ENCODE results near the gene PANK3. TPM values are rescaled to one million over a fixed set of nuclear protein-coding genes. Genes with fewer than 3 reads are reported as not detected.
A peak's percentile ranks its signal among the peaks of the same experiment; 100 is the strongest.

The PANK3 gene
- total and polyA plus RNA-seq, 9 of the 15 experiments (the other 6 are each of a cell fraction or from before 2014, with no cell fraction given) = 5.9 to 50.4 (median 29.7) TPM

GRCh38 chr5:168527756-168528295, 51.3 kb downstream of the PANK3 start:
- Histone ChIP-seq H2AFZ (ENCODE audit: low read depth, low read length) (no peak overlapping the region), H4K20me1 (replicated peaks; ENCODE audit: control insufficient read depth, insufficient read depth, low read length) (no peaks in the 10 kb centered on the region), H3K4me2 (ENCODE audit: insufficient read depth, low read length) (no peak overlapping the region), H3K27ac (ENCODE audit: extremely low read depth, low read depth, low read length) (no peak overlapping the region), H3K79me2 (ENCODE audit: control insufficient read depth, insufficient read depth, low read length) (no peaks in the 10 kb centered on the region), H3K36me3 (ENCODE audit: control insufficient read depth, insufficient read depth, low read length) (no peaks in the 10 kb centered on the region), H3K4me3 (no peak overlapping the region), H3K27me3 (ENCODE audit: control insufficient read depth in 2 of 2, insufficient read depth in 2 of 2, low read length in 2 of 2) (peaks cover 0 to 16% of the 10 kb centered on the region in 2 experiments; a peak in 3 of 5 replicates), H3K9ac (ENCODE audit: insufficient read depth in 1 of 2, low read depth in 2 of 2, low read length in 2 of 2) (no peak overlapping the region), H3K4me1 (replicated peaks in 1 of 2; ENCODE audit: control insufficient read depth in 2 of 2, insufficient read depth in 2 of 2, low read length in 2 of 2) (no peaks in the 10 kb centered on the region), H3K9me1 (ENCODE audit: control insufficient read depth, insufficient read depth, low read length) (no peaks in the 10 kb centered on the region), H3K9me3 (replicated peaks; ENCODE audit: control insufficient read depth, insufficient read depth, low read depth, low read length) (no peaks in the 10 kb centered on the region)
- FAIRE-seq (no peak), ATAC-seq (no peak), DNase-seq (ENCODE audit: extremely low read depth in 1 of 4, low spot score in 3 of 4) (no peak)
- ChIA-PET POLR2A (no interaction called here), CTCF (ENCODE audit: low intra/inter-chr PET ratio) (no interaction called here)
- WGBS (ENCODE audit: insufficient coverage, low coverage, missing lambda C conversion rate) = 8% methylated on average over 4 of the region's 4 CpGs
- in situ Hi-C loops (cut with MboI) = no loop called here
- no TSS peak for BruUV-seq (replicated peaks)
- TF ChIP-seq PHTF2 (CRISPR knock-in tag; IDR thresholded peaks at IDR 0.05) = no peak
- TF ChIP-seq, protein P1, sequence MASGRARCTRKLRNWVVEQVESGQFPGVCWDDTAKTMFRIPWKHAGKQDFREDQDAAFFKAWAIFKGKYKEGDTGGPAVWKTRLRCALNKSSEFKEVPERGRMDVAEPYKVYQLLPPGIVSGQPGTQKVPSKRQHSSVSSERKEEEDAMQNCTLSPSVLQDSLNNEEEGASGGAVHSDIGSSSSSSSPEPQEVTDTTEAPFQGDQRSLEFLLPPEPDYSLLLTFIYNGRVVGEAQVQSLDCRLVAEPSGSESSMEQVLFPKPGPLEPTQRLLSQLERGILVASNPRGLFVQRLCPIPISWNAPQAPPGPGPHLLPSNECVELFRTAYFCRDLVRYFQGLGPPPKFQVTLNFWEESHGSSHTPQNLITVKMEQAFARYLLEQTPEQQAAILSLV (tag; IDR thresholded peaks at IDR 0.05) = no peak
- peak; percentile 77; the same call in 1 of the 2 replicates for TF ChIP-seq ZNF134 (CRISPR knock-in tag; conservative IDR thresholded peaks at IDR 0.05)
- TF ChIP-seq SUPT5H (IDR thresholded peaks at IDR 0.05) = no peak
- intact Hi-C loops (cut with micrococcal nuclease) = no loop called here

DNA sequence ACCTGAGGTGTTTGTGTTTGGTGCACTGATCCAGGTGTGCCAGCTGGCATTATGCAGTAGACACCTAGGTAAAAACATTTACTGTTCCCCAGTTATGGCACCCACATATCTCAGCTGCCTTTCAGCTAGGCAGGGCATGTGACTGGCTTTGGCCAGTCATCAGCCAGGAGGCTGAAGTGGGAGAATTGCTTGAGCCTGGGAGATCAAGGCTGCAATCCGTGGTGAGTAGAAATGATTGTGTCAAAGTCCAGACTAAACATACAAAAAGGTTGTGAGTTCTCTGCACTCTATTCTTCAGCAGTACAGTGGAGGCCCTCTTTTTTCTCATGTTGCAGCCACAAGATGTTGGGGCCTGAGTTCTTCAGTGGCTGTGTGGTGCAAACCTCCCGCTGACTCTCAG, 53.3 kb downstream of the PANK3 start:
- CTCF ChIA-PET (ENCODE audit: low intra/inter-chr PET ratio) = no interaction called here
- no peaks in the 10 kb centered on the region for H3K9me3 ChIP-seq (replicated peaks; ENCODE audit: control insufficient read depth, insufficient read depth, low read depth, low read length)
- no peak for DNase-seq (ENCODE audit: extremely low read depth in 1 of 4, low spot score in 3 of 4)
- BruUV-seq (replicated peaks) = no TSS peak
- no peaks in the 10 kb centered on the region for H4K20me1 ChIP-seq (replicated peaks; ENCODE audit: control insufficient read depth, insufficient read depth, low read length)
- H3K9me1 ChIP-seq (ENCODE audit: control insufficient read depth, insufficient read depth, low read length) = no peaks in the 10 kb centered on the region
- no peaks in the 10 kb centered on the region for H3K36me3 ChIP-seq (ENCODE audit: control insufficient read depth, insufficient read depth, low read length)
- no peak overlapping the region for H3K4me3 ChIP-seq
- intact Hi-C loops (cut with micrococcal nuclease) = no loop called here
- H3K4me2 ChIP-seq (ENCODE audit: insufficient read depth, low read length) = no peak overlapping the region
- no peak for FAIRE-seq
- in situ Hi-C loops (cut with MboI) = no loop called here
- POLR2A ChIA-PET = no interaction called here
- WGBS (ENCODE audit: insufficient coverage, low coverage, missing lambda C conversion rate) = 10% methylated on average over 2 of the region's 2 CpGs
- H3K27ac ChIP-seq (ENCODE audit: extremely low read depth, low read depth, low read length) = no peak overlapping the region
- no peak overlapping the region for H2AFZ ChIP-seq (ENCODE audit: low read depth, low read length)
- H3K9ac ChIP-seq (ENCODE audit: insufficient read depth in 1 of 2, low read depth in 2 of 2, low read length in 2 of 2) = no peak overlapping the region
- ATAC-seq = no peak
- H3K27me3 ChIP-seq (ENCODE audit: control insufficient read depth in 2 of 2, insufficient read depth in 2 of 2, low read length in 2 of 2) = peaks cover 0 to 10% of the 10 kb centered on the region in 2 experiments; a peak in 2 of 5 replicates
- H3K79me2 ChIP-seq (ENCODE audit: control insufficient read depth, insufficient read depth, low read length) = no peaks in the 10 kb centered on the region
- H3K4me1 ChIP-seq (replicated peaks in 1 of 2; ENCODE audit: control insufficient read depth in 2 of 2, insufficient read depth in 2 of 2, low read length in 2 of 2) = no peaks in the 10 kb centered on the region
- no peak for TF ChIP-seq GMEB1 (CRISPR knock-in tag; IDR thresholded peaks at IDR 0.05)
- TF ChIP-seq IRF2 (CRISPR knock-in tag; IDR thresholded peaks at IDR 0.05) = no peak
- no peak for TF ChIP-seq HOXB6 (CRISPR knock-in tag; IDR thresholded peaks at IDR 0.05; ENCODE audit: borderline replicate concordance)
- TF ChIP-seq RBM22 (IDR thresholded peaks at IDR 0.05; ENCODE audit: low read depth, low read length, poor library complexity, severe bottlenecking) = no peak
- TF ChIP-seq, protein P2, sequence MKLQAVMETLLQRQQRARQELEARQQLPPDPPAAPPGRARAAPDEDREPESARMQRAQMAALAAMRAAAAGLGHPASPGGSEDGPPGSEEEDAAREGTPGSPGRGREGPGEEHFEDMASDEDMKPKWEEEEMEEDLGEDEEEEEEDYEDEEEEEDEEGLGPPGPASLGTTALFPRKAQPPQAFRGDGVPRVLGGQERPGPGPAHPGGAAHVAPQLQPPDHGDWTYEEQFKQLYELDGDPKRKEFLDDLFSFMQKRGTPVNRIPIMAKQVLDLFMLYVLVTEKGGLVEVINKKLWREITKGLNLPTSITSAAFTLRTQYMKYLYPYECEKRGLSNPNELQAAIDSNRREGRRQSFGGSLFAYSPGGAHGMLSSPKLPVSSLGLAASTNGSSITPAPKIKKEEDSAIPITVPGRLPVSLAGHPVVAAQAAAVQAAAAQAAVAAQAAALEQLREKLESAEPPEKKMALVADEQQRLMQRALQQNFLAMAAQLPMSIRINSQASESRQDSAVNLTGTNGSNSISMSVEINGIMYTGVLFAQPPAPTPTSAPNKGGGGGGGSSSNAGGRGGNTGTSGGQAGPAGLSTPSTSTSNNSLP (IDR thresholded peaks at IDR 0.05; ENCODE audit: borderline replicate concordance, low read depth, low read length) = no peak
- TF ChIP-seq TBP (optimal IDR thresholded peaks at IDR 0.05; ENCODE audit: low read depth, low read length) = no peak
- no peak for TF ChIP-seq NR2C1 (IDR thresholded peaks at IDR 0.05)
- TF ChIP-seq NR2C1 (tag; IDR thresholded peaks at IDR 0.05) = no peak
- no peak for TF ChIP-seq NRF1 (conservative IDR thresholded peaks at IDR 0.05 in 1 of 2, IDR thresholded peaks at IDR 0.05 in 1 of 2)

Data from K562 (cell line).